Measurements from ENCODE around the gene PET100.

DNA sequence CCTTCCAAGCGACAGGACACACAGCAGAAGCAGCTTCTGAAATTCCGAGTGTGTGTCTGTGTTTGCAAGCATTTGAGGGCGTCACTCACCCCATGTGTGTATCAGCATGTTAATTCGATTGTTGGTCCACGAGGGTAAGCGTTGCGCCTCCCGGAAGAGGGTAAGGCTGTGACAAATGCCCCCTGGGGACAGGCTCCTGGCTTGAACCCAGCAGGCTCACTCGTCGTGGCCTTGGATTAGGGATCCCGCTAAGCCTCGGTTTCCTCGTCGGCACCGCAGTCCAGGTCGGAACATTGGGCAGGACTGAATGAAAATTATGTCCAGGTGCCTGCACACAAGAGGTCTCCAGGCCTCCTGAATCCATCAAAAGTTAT, 6.7 kb downstream of the PET100 start:
- TF ChIP-seq, protein P1, sequence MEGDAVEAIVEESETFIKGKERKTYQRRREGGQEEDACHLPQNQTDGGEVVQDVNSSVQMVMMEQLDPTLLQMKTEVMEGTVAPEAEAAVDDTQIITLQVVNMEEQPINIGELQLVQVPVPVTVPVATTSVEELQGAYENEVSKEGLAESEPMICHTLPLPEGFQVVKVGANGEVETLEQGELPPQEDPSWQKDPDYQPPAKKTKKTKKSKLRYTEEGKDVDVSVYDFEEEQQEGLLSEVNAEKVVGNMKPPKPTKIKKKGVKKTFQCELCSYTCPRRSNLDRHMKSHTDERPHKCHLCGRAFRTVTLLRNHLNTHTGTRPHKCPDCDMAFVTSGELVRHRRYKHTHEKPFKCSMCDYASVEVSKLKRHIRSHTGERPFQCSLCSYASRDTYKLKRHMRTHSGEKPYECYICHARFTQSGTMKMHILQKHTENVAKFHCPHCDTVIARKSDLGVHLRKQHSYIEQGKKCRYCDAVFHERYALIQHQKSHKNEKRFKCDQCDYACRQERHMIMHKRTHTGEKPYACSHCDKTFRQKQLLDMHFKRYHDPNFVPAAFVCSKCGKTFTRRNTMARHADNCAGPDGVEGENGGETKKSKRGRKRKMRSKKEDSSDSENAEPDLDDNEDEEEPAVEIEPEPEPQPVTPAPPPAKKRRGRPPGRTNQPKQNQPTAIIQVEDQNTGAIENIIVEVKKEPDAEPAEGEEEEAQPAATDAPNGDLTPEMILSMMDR (IDR thresholded peaks at IDR 0.05): no peak
- TF ChIP-seq POLR2A (IDR thresholded peaks at IDR 0.05): no peak

All from body of pancreas (tissue), 4 donors.